Mesenchymal stem cell (in vitro differentiated cells and primary cell): ENCODE data around the gene C1R.
"Not testable (repeated sequence)": the region's sequence is repeated elsewhere in the genome, so short reads cannot be mapped to it uniquely, and the experiment has no call there.

Source experiments
- DNase-seq: peaks from one replicate; pipeline ENCODE4 v3.0.0-alpha.2; 2013
- H2AFZ ChIP-seq: one replicate; pipeline ENCODE4 v1.6.1; 2013; ENCODE audit warnings: low read depth, mild to moderate bottlenecking, control low read depth, inconsistent platforms, low read length, moderate library complexity
- H2AK5ac ChIP-seq: 2 replicates; pipeline ENCODE4 v1.6.1; 2013; ENCODE audit warnings: low read length, moderate library complexity, mild to moderate bottlenecking, inconsistent platforms; ENCODE audit not compliant: severe bottlenecking
- H2BK120ac ChIP-seq: one replicate; pipeline ENCODE4 v1.6.1; 2013; ENCODE audit warnings: low read depth, mild to moderate bottlenecking, inconsistent platforms, low read length, moderate library complexity
- H2BK12ac ChIP-seq, 2 experiments: one replicate each; pipeline ENCODE4 v1.6.1; 2013; ENCODE audit warnings: inconsistent platforms in 2 of 2, low read length in 2 of 2, mild to moderate bottlenecking in 2 of 2, moderate library complexity in 2 of 2, control low read depth in 1 of 2
- H2BK15ac ChIP-seq: one replicate; pipeline ENCODE4 v1.6.1; 2013; ENCODE audit warnings: mild to moderate bottlenecking, low read depth, inconsistent platforms; ENCODE audit not compliant: poor library complexity, severe bottlenecking
- H2BK5ac ChIP-seq: 2 replicates; pipeline ENCODE4 v1.6.1; 2013; ENCODE audit warnings: low read depth, mild to moderate bottlenecking, low read length, control low read depth, inconsistent platforms; ENCODE audit not compliant: poor library complexity, severe bottlenecking
- H3K14ac ChIP-seq, 2 experiments: one replicate each; pipeline ENCODE4 v1.6.1; 2013; ENCODE audit warnings: inconsistent platforms in 2 of 2, low read length in 2 of 2, control low read depth in 1 of 2, mild to moderate bottlenecking in 1 of 2, moderate library complexity in 1 of 2
- H3K18ac ChIP-seq, 2 experiments: one replicate each; pipeline ENCODE4 v1.6.1; 2013; ENCODE audit warnings: inconsistent platforms in 2 of 2, low read length in 2 of 2, control low read depth in 1 of 2, low read depth in 1 of 2, mild to moderate bottlenecking in 1 of 2
- H3K23ac ChIP-seq, 2 experiments: one replicate each; pipeline ENCODE4 v1.6.1; 2013; ENCODE audit warnings: inconsistent platforms in 2 of 2, low read length in 2 of 2, mild to moderate bottlenecking in 2 of 2, moderate library complexity in 2 of 2, control low read depth in 1 of 2
- H3K27ac ChIP-seq: 2 replicates; pipeline ENCODE4 v1.5.1; 2013; ENCODE audit warnings: mild to moderate bottlenecking, moderate library complexity, low read length, control low read depth, inconsistent platforms; ENCODE audit not compliant: poor library complexity, severe bottlenecking
- H3K27me3 ChIP-seq, 2 experiments: 2 replicates each; pipeline versions ENCODE4 v1.6.1 to v1.7.0; 2013; ENCODE audit warnings: low read length in 2 of 2, mild to moderate bottlenecking in 2 of 2, moderate library complexity in 2 of 2, control low read depth in 1 of 2, inconsistent platforms in 1 of 2; ENCODE audit not compliant: control insufficient read depth in 1 of 2, insufficient read depth in 1 of 2
- H3K36me3 ChIP-seq, 2 experiments: 2 replicates each; pipeline versions ENCODE4 v1.6.1 to v1.7.0; 2013; ENCODE audit warnings: low read length in 2 of 2, control low read depth in 1 of 2, inconsistent platforms in 1 of 2, low read depth in 1 of 2, mild to moderate bottlenecking in 1 of 2; ENCODE audit not compliant: insufficient read depth in 2 of 2, control insufficient read depth in 1 of 2
- H3K4ac ChIP-seq, 2 experiments: one replicate each; pipeline ENCODE4 v1.6.1; 2013; ENCODE audit warnings: inconsistent platforms in 2 of 2, low read length in 2 of 2, mild to moderate bottlenecking in 2 of 2, moderate library complexity in 2 of 2, control low read depth in 1 of 2, low read depth in 1 of 2
- H3K4me1 ChIP-seq: 2 replicates; pipeline ENCODE4 v1.6.1; 2013; ENCODE audit warnings: low read depth, low read length, control low read depth; ENCODE audit not compliant: control insufficient read depth, insufficient read depth
- H3K4me2 ChIP-seq: 2 replicates; pipeline ENCODE4 v1.6.1; 2013; ENCODE audit warnings: low read length, mild to moderate bottlenecking, inconsistent platforms; ENCODE audit not compliant: poor library complexity, severe bottlenecking
- H3K4me3 ChIP-seq, 2 experiments: 2 replicates each; pipeline versions ENCODE4 v1.5.1 to v1.7.0; 2013; ENCODE audit warnings: low read length in 2 of 2, mild to moderate bottlenecking in 2 of 2, control low read depth in 1 of 2, low read depth in 1 of 2; ENCODE audit not compliant: insufficient read depth in 1 of 2
- H3K79me1 ChIP-seq: replicated peaks from 2 replicates; pipeline ENCODE4 v1.6.1; 2013; ENCODE audit warnings: mild to moderate bottlenecking, control low read depth, low read length, inconsistent platforms; ENCODE audit not compliant: poor library complexity, severe bottlenecking
- H3K9ac ChIP-seq: 2 replicates; pipeline ENCODE4 v1.7.0; 2013; ENCODE audit warnings: mild to moderate bottlenecking, low read length, moderate library complexity
- H3K9me3 ChIP-seq: 2 replicates; pipeline ENCODE4 v1.7.0; 2013; ENCODE audit warnings: mild to moderate bottlenecking, low read length; ENCODE audit not compliant: control insufficient read depth
- H4K8ac ChIP-seq: one replicate; pipeline ENCODE4 v1.6.1; 2013; ENCODE audit warnings: inconsistent platforms, mild to moderate bottlenecking, low read length, moderate library complexity
- H4K91ac ChIP-seq: one replicate; pipeline ENCODE4 v1.6.1; 2013; ENCODE audit warnings: mild to moderate bottlenecking, low read length, inconsistent platforms
- WGBS: methylation state at CpG from one replicate; pipeline ENCODE4 v1.1.7; 2013; ENCODE audit warnings: mixed read lengths; 5-methylcytosine and 5-hydroxymethylcytosine counted together

C1R gene

DNA sequence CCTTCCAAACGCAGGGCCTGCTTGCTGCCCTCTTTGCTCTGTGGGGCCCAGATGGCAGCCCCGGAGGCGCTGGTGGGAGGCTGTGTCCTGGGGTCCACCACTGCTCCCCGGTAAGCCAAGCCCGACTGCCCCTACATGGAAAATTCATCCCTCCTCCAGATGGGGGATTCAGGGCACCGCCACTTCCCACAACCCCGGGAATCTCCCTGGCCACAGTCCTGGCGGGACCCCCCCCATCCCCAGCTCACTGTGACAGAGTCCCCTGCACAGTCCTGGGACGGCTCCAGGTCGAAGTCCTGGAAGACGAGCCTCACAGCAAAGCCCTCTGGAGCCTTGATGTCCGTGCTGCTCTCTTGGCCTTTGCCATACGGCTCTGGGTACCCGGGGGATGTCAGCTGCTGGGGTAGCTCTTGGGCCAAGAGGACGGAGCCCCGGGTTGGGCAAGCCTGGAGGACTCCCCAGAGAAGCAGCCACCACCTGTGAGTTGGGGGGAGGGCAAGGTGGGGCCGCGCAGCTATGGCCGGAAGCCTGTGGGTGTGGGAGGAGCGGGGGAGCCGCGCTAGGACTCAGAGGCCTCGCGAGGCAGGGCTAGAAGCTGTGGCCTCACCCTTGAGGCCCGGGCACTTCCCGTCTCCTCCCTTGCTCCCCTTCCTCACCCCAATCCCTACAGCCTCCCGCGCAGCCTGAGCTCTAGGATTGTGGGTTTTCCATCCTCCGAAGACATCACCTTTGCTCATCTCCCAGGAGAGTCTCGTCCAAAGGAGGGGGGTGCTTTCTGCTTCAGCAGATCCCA is 16.0 kb upstream of the C1R start:
- peak overlapping the region in 1 of 2 experiments; percentile 70 for H2BK12ac ChIP-seq

DNA sequence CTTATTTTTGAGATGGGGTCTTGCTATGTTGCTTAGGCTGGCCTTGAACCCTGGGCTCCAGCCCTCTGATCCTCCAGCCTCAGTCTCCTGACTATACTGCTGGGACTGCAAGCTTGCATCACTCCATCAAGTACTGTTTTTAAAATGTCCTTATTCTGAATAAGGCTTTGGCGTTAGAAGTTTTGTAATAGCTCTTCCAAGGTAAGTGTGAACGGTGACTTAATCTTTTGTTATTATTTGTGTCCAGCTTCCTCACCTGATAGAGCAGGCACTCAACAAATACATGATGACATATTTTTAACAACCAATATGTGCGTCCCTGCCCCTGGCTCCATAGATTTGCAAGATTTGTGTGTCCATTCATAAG is 15.4 kb upstream of the C1R start:
- peak overlapping the region; percentile 79 for H3K4me2 ChIP-seq

More for the DNA sequence above, 16.0 kb upstream of the C1R start:
- peak; percentile 70 for DNase-seq
- WGBS, result 33% methylated on average over 24 of the region's 30 CpGs
- Histone ChIP-seq H4K91ac (peak overlapping the region; percentile 91), H2BK15ac (peak overlapping the region; percentile 55), H4K8ac (peak overlapping the region; percentile 74), H3K14ac (peak overlapping the region in 1 of 2 experiments; percentile 92), H3K36me3 (peaks cover 6 to 31% of the 10 kb centered on the region in 2 experiments), H3K27me3 (no peaks in the 10 kb centered on the region), H3K4me3 (peak overlapping the region; percentile 66 to 87), H3K4me1 (peaks cover 10% of the 10 kb centered on the region), H2AFZ (peak overlapping the region; percentile 55), H3K4me2 (peak overlapping the region; percentile 79), H3K18ac (peak overlapping the region; percentile 55 to 92), H2AK5ac (peak overlapping the region; percentile 71), H2BK5ac (no peak overlapping the region), H3K27ac (peak overlapping the region; percentile 79), H2BK120ac (peak overlapping the region; percentile 65), H3K79me1 (peaks cover 20% of the 10 kb centered on the region), H3K23ac (peak overlapping the region in 1 of 2 experiments; percentile 89), H3K9me3 (peaks cover 3% of the 10 kb centered on the region), H3K9ac (peak overlapping the region; percentile 90), H3K4ac (peak overlapping the region; percentile 64 to 76)

DNA sequence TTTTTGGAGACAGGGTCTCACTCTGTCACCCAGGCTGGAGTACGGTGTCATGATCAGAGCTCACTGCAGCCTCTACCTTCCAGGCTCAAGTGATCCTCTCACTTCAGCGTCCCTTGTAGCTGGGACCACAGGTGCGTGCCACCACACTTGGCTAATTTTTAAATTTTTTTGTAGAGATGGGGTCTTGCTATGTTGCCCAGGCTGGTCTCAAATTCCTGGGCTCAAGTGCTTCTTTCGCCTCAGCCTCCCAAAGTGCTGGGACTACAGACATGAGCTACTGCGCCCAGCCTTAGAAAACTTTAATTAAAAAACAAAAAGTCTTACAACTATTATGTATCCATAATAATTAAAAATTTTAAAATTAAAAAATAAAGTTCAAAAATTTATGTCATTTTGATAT is 14.9 kb upstream of the C1R start:
- H3K4me1 ChIP-seq, result peaks cover 10% of the 10 kb centered on the region
- H3K4me2 ChIP-seq, H2AFZ ChIP-seq, H2BK120ac ChIP-seq, DNase-seq, H2AK5ac ChIP-seq, H3K14ac ChIP-seq, H3K23ac ChIP-seq, H4K91ac ChIP-seq, H2BK15ac ChIP-seq, H2BK5ac ChIP-seq, H3K4ac ChIP-seq, H3K9me3 ChIP-seq, H2BK12ac ChIP-seq, H3K27me3 ChIP-seq, H3K27ac ChIP-seq, H3K18ac ChIP-seq, H4K8ac ChIP-seq: not testable (repeated sequence)
- 100% methylated on average over 3 of the region's 5 CpGs for WGBS
- H3K36me3 ChIP-seq, result peaks cover 6 to 37% of the 10 kb centered on the region in 2 experiments
- peak overlapping the region; percentile 90 for H3K9ac ChIP-seq
- H3K4me3 ChIP-seq, result peak overlapping the region in 1 of 2 experiments; percentile 87
- peaks cover 24% of the 10 kb centered on the region for H3K79me1 ChIP-seq

More for the DNA sequence above, 15.4 kb upstream of the C1R start:
- Histone ChIP-seq H3K14ac (no peak overlapping the region), H3K4ac (peak overlapping the region in 1 of 2 experiments; percentile 64), H3K4me1 (peaks cover 10% of the 10 kb centered on the region), H2BK15ac (peak overlapping the region; percentile 55), H3K27me3 (no peaks in the 10 kb centered on the region), H3K9me3 (peaks cover 3% of the 10 kb centered on the region), H3K18ac (peak overlapping the region; percentile 55 to 92), H2AK5ac (peak overlapping the region; percentile 66), H2BK12ac (peak overlapping the region in 1 of 2 experiments; percentile 70), H2BK120ac (peak overlapping the region; percentile 65), H4K8ac (peak overlapping the region; percentile 74), H3K4me3 (peak overlapping the region; percentile 66 to 87), H2AFZ (no peak overlapping the region), H3K27ac (peak overlapping the region; percentile 79), H3K79me1 (peaks cover 20% of the 10 kb centered on the region), H4K91ac (peak overlapping the region; percentile 91), H3K36me3 (peaks cover 6 to 37% of the 10 kb centered on the region in 2 experiments), H3K23ac (peak overlapping the region in 1 of 2 experiments; percentile 43), H2BK5ac (no peak overlapping the region), H3K9ac (peak overlapping the region; percentile 90)
- no peak for DNase-seq
- 88% methylated on average over 3 of the region's 3 CpGs for WGBS

DNA sequence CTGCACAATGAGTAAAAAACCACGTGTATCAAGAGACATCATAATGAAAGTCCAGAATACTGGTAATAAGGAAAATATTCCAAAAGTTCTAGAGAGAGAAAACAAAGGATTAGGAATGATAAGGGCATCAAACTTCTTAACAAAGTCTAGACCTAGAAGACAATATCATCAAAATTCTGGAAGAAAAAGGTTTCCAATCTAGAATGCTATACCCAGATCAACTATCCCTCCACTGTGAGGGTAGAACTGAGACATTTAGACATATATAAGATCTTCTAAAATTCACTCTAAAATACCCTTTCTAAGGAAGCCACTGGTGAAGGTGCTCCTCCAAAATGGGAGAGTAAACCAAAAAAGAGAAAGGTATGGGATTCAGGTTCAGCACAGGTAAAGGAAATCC is 13.8 kb upstream of the C1R start:
- no CpG with 5 or more reads among the region's 1 CpG for WGBS
- no peaks in the 10 kb centered on the region for H3K27me3 ChIP-seq
- no peak overlapping the region for H2BK15ac ChIP-seq
- H2AK5ac ChIP-seq, result no peak overlapping the region
- H3K79me1 ChIP-seq, result peaks cover 30% of the 10 kb centered on the region
- peaks cover 3% of the 10 kb centered on the region for H3K9me3 ChIP-seq
- peaks cover 12 to 37% of the 10 kb centered on the region in 2 experiments for H3K36me3 ChIP-seq
- H2BK5ac ChIP-seq, result no peak overlapping the region
- H3K4me3 ChIP-seq, result peak overlapping the region in 1 of 2 experiments; percentile 39
- H2BK120ac ChIP-seq, result no peak overlapping the region
- no peak overlapping the region for H4K91ac ChIP-seq
- H2BK12ac ChIP-seq, result no peak overlapping the region
- DNase-seq, result no peak
- H2AFZ ChIP-seq, result no peak overlapping the region
- H3K4me2 ChIP-seq, result no peak overlapping the region
- no peak overlapping the region for H3K9ac ChIP-seq
- H3K23ac ChIP-seq, result no peak overlapping the region
- H3K4me1 ChIP-seq, result peaks cover 15% of the 10 kb centered on the region
- no peak overlapping the region for H3K4ac ChIP-seq
- H3K14ac ChIP-seq, result no peak overlapping the region
- H4K8ac ChIP-seq, result no peak overlapping the region
- no peak overlapping the region for H3K27ac ChIP-seq
- H3K18ac ChIP-seq, result no peak overlapping the region
